ENCODE results near the gene MMP28. TPM values are rescaled to one million over a fixed set of nuclear protein-coding genes. Genes with fewer than 3 reads are reported as not detected.

The MMP28 gene
- polyA plus RNA-seq, 2 of the 4 experiments (the other 2 are of a cell fraction) = 6.6 to 6.7 TPM

GRCh38 chr17:35780950-35781349 is 14.5 kb downstream of the MMP28 start:
- ChIA-PET CTCF (interaction anchor here (1.7 to 43.9 kb wide), 3 partner anchors 25 to 168 kb away, joined by 7 to 2039 read pairs (median 1116); partner anchors contain the start of genes C17orf50, GAS2L2, MMP28 and TAF15), POLR2A (interaction anchor here (0.5 to 1.8 kb wide), 3 partner anchors 15 to 110 kb away, joined by 3 to 8 read pairs (median 4); partner anchors contain the start of gene TAF15)
- FAIRE-seq = no peak

More at GRCh38 chr17:35780950-35781349, 14.5 kb downstream of the MMP28 start:
- DNase-seq (ENCODE audit: low read depth in 1 of 2, low spot score in 1 of 2) = no peak
- Histone ChIP-seq H3K4me2 (no peak overlapping the region), H3K4me1 (peaks cover 41% of the 10 kb centered on the region), H3K4me3 (no peak overlapping the region), H3K9me3 (no peaks in the 10 kb centered on the region), H3K27ac (no peak overlapping the region)
- ATAC-seq = peak in 1 of 2 experiments; percentile 30; a peak in 1 of 6 replicates
- no peak for TF ChIP-seq ELK1 (IDR thresholded peaks at IDR 0.05; ENCODE audit: low read depth, low read length)
- TF ChIP-seq RAD21 (conservative IDR thresholded peaks at IDR 0.05 in 1 of 2, IDR thresholded peaks at IDR 0.05 in 1 of 2) = no peak
- no peak for TF ChIP-seq HMGXB4 (CRISPR knock-in tag; IDR thresholded peaks at IDR 0.05; ENCODE audit: borderline replicate concordance)
- TF ChIP-seq MAFK (IDR thresholded peaks at IDR 0.05; ENCODE audit: partially characterized antibody) = no peak
- TF ChIP-seq CTCF (IDR thresholded peaks at IDR 0.05) = no peak
- TF ChIP-seq POLR2A (IDR thresholded peaks at IDR 0.05; ENCODE audit: low read length) = no peak
- no peak for TF ChIP-seq JUN (IDR thresholded peaks at IDR 0.05)
- no peak for TF ChIP-seq E2F6 (IDR thresholded peaks at IDR 0.05; ENCODE audit: borderline replicate concordance, low read depth)
- no peak for TF ChIP-seq HES2 (IDR thresholded peaks at IDR 0.05)
- TF ChIP-seq GATA3 (IDR thresholded peaks at IDR 0.05; ENCODE audit: borderline replicate concordance) = no peak
- no peak for TF ChIP-seq RFX5 (IDR thresholded peaks at IDR 0.05)
- TF ChIP-seq ATOH8 (CRISPR knock-in tag; IDR thresholded peaks at IDR 0.05; ENCODE audit: low read depth) = no peak
- no peak for TF ChIP-seq SREBF2 (IDR thresholded peaks at IDR 0.05)
- no peak for TF ChIP-seq CBX2 (IDR thresholded peaks at IDR 0.05; ENCODE audit: borderline replicate concordance, low read depth)
- TF ChIP-seq FOSL2 (IDR thresholded peaks at IDR 0.05) = no peak
- TF ChIP-seq FOSL2 (CRISPR knock-in tag; IDR thresholded peaks at IDR 0.05) = no peak
- no peak for TF ChIP-seq KDM5A (IDR thresholded peaks at IDR 0.05)
- TF ChIP-seq TP53 (CRISPR knock-in tag; IDR thresholded peaks at IDR 0.05) = no peak
- TF ChIP-seq POLR2AphosphoS2 (conservative IDR thresholded peaks at IDR 0.05; ENCODE audit: low read length) = no peak
- no peak for TF ChIP-seq USF2 (IDR thresholded peaks at IDR 0.05)
- WGBS (ENCODE audit: missing lambda C conversion rate) = 85% methylated on average over 3 of the region's 3 CpGs

All from A549 (cell line).